Measurements from ENCODE around the gene TMEM184B. TPM values are rescaled to one million over a fixed set of nuclear protein-coding genes. Genes with fewer than 3 reads are reported as not detected.

Gene TMEM184B
- total RNA-seq, 2 experiments from 2014 or later = 28.8 to 30.5 TPM

- CTCF ChIA-PET = interaction anchor here (0.5 to 1.4 kb wide), 2 partner anchors 24 to 224 kb away, joined by 3 read pairs; no protein-coding TSS in a partner anchor
- POLR2A ChIA-PET = interaction anchor here (0.7 kb wide), 1 partner anchor 373 kb away, joined by 4 read pairs; no protein-coding TSS in a partner anchor
These were observed 17.5 kb upstream of the TMEM184B start for GRCh38 chr22:38290347-38290746.

- ChIA-PET CTCF (interaction anchor here (0.5 to 1.4 kb wide), 2 partner anchors 24 to 225 kb away, joined by 3 read pairs; no protein-coding TSS in a partner anchor), POLR2A (no interaction called here)
These were observed 16.8 kb upstream of the TMEM184B start for GRCh38 chr22:38289583-38290082.

- POLR2A ChIA-PET = interaction anchor here (0.7 kb wide), 1 partner anchor 338 kb away, joined by 3 read pairs; no protein-coding TSS in a partner anchor
- CTCF ChIA-PET = interaction anchor here (1.4 kb wide), 1 partner anchor 235 kb away, joined by 3 read pairs; no protein-coding TSS in a partner anchor
These were observed 14.3 kb upstream of the TMEM184B start for GRCh38 chr22:38286915-38287669.

- ChIA-PET CTCF (interaction anchor here (0.5 kb wide), 1 partner anchor 39 kb away, joined by 3 read pairs; no protein-coding TSS in a partner anchor), POLR2A (interaction anchor here (0.5 to 0.7 kb wide), 3 partner anchors 19 to 921 kb away, joined by 4 to 5 read pairs (median 4); no protein-coding TSS in a partner anchor)
These were observed 12.2 kb upstream of the TMEM184B start for GRCh38 chr22:38285018-38285417.

DNA sequence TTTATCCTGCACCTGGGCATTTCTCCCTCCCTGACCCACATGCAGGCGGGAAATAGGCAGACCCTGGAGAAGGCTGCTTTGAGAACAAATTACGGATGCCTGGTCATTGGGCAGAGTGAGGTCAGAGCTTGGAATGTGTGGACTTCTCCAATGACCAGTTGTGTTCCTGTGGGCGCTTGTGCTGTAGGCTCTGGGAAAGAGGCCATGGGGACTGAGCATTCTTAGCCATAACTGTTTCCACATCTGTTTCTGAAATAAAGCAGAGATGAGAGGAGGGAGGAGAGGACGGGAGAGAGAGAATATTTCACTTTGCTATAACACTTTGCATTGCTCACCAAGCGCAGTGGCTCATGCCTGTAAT, 11.2 kb upstream of the TMEM184B start:
- POLR2A ChIA-PET = interaction anchor here (0.7 kb wide), 1 partner anchor 18 kb away, joined by 4 read pairs; no protein-coding TSS in a partner anchor
- CTCF ChIA-PET = interaction anchor here (1.1 to 1.2 kb wide), 2 partner anchors 9 to 66 kb away, joined by 3 read pairs; no protein-coding TSS in a partner anchor

DNA sequence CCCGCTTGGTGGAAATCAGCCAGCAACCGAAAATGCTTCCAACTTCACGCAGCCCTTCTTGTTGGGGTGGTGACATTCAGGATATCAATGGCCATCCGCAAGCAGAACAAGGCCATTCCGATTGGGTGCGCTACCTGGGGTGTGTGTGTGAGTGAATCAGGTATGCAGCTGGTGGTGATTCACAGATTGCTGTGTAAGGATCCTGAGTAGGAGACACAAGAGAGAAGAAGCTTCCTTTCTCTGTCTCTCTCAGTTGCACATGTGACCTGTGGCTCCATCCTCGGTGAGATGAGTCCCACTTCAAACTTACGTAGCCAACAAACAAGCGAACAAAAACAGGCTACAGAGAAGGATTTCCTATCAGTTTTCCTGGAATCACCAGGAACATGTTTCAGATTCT, 9.6 kb upstream of the TMEM184B start:
- ChIA-PET CTCF (no interaction called here), POLR2A (no interaction called here)

DNA sequence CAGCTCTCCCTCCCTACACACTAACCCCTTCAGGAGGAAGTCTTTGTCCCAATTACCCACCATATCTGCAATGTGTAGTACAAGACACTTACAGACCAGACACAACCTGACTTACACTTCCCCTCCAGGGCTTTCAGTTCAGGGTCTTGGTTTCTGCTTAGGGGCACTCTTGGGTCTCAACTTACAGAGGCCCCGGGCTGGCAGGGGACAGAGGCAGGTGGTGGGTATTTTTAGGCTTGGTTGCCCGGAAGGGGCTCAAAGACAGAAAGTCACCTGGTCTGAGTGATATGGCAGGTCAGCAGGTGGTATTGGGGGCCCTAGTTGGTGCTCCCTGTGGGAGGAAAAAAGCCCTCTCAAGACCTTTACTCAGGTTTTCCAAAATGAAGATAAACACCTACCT, 3.4 kb upstream of the TMEM184B start:
- ChIA-PET CTCF (no interaction called here), POLR2A (no interaction called here)

DNA sequence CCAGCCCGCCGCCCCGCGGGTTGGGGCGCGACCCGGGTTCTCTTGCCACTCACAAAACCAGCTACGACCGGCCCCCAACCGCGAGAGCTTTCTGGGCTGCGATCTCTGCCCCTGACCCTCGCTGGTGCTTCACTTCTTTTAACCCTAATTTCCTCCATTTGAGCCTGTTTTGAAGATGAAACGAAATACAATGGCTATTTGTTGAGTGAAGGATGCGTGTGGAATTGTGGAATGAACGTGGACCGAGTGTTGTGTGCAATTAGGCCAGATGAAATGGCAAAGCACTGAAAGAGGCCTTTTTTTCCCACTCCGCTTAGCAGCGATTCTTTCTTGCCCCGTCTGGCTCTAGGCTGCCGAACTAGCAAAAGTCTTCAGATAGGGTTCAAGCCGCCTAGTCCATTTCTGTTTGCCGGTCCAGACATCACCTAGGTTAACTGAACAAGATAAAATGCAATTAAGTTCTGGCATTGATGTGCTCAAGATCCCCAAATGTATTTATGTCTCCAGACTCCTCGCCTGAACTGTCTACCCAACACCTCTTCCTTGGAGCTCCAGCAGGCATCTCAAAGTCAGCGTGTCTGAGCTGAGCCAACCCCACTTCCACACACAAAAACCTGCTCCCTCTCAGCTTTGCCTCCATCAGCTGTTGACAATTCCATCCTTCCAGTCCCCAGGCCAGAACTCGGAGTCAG, 471 bp upstream of the TMEM184B start:
- ChIA-PET CTCF (interaction anchor here (1.1 kb wide), 1 partner anchor 221 kb away, joined by 3 read pairs; no protein-coding TSS in a partner anchor), POLR2A (interaction anchor here (0.6 kb wide), 1 partner anchor 32 kb away, joined by 6 read pairs; no protein-coding TSS in a partner anchor)

DNA sequence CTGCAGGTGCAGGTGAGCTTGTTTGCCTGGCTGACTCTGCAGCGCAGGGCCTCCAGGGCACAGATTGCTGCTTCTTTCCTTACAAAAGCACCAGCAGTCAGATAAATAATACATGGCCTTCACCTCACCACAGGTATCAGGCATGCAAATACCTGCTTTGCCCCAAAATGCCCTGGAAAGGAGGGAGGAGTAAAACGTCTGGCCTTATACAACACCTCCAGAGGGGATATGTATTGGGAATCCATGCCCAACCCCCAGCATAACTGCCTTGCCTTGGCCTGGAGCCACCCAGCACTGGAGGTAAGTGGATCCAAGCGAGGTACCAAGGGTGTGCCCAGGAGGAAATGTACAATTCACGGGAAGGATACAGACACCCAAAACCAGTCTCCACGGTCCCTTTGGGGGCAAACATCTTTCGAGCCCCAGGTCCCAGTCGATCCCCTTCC, 860 bp downstream of the TMEM184B start:
- ChIA-PET CTCF (interaction anchor here (0.6 to 1.0 kb wide), 2 partner anchors 157 to 190 kb away, joined by 3 read pairs; no protein-coding TSS in a partner anchor), POLR2A (interaction anchor here (0.6 kb wide), 1 partner anchor 82 kb away, joined by 5 read pairs; no protein-coding TSS in a partner anchor)

DNA sequence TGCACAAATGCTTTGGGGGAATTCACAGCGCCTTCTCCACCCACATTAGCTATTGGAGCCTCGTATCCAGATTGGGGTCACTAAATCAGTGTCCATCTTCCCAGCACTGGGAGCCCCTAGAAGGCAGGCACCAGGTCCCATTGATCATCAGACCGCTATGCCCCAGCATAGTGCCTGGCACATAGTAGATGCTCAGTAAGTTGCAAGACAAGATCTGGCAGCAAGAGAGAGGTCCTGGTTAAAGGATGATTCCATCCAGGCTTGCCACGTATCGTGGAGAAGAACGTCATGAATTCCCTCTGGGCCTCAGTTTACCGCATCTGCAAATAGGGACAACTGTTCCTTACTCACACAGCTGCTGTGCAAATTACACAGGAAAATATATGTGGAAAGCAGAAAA, 1.7 kb downstream of the TMEM184B start:
- ChIA-PET POLR2A (no interaction called here), CTCF (interaction anchor here (1.0 kb wide), 1 partner anchor 157 kb away, joined by 3 read pairs; no protein-coding TSS in a partner anchor)

- ChIA-PET POLR2A (no interaction called here), CTCF (no interaction called here)
These were observed 2.5 kb downstream of the TMEM184B start for GRCh38 chr22:38270091-38270992.

- ChIA-PET CTCF (interaction anchor here (1.0 to 1.3 kb wide), 2 partner anchors 9 to 155 kb away, joined by 3 read pairs; no protein-coding TSS in a partner anchor), POLR2A (no interaction called here)
These were observed 3.3 kb downstream of the TMEM184B start for GRCh38 chr22:38269466-38269865.

GRCh38 chr22:38267086-38267485, 5.7 kb downstream of the TMEM184B start:
- ChIA-PET CTCF (interaction anchor here (0.7 to 1.0 kb wide), 3 partner anchors 59 to 278 kb away, joined by 3 read pairs; no protein-coding TSS in a partner anchor), POLR2A (no interaction called here)

GRCh38 chr22:38266120-38266519, 6.7 kb downstream of the TMEM184B start:
- ChIA-PET CTCF (no interaction called here), POLR2A (interaction anchor here (0.6 kb wide), 1 partner anchor 18 kb away, joined by 4 read pairs; no protein-coding TSS in a partner anchor)

DNA sequence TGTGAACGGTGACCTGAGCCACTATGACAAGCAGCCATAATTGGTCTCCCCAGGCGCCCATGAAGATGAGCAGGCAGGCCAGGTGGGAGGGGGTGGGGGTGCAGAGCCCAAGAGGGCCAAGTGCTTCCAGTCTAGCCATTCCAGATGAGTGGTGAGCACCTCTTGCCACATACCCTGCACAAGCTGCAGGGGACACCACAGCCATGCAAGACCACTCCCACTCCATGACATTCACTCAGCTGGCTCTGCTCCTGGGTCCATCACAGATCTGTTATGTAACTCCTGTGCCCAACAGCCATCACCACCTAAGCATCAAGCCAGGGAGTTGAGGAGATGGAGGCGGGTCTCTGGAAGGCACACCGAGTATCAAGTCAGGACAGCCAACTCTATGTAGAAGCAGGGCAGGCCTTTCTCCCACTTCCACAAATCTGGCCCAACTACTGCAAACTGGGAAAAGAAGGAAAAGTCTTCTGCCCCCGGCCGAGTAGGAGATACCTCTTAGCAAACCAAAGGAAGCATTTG, 8.4 kb downstream of the TMEM184B start:
- CTCF ChIA-PET = no interaction called here
- POLR2A ChIA-PET = no interaction called here

GRCh38 chr22:38262051-38262795, 10.6 kb downstream of the TMEM184B start:
- ChIA-PET POLR2A (no interaction called here), CTCF (no interaction called here)

DNA sequence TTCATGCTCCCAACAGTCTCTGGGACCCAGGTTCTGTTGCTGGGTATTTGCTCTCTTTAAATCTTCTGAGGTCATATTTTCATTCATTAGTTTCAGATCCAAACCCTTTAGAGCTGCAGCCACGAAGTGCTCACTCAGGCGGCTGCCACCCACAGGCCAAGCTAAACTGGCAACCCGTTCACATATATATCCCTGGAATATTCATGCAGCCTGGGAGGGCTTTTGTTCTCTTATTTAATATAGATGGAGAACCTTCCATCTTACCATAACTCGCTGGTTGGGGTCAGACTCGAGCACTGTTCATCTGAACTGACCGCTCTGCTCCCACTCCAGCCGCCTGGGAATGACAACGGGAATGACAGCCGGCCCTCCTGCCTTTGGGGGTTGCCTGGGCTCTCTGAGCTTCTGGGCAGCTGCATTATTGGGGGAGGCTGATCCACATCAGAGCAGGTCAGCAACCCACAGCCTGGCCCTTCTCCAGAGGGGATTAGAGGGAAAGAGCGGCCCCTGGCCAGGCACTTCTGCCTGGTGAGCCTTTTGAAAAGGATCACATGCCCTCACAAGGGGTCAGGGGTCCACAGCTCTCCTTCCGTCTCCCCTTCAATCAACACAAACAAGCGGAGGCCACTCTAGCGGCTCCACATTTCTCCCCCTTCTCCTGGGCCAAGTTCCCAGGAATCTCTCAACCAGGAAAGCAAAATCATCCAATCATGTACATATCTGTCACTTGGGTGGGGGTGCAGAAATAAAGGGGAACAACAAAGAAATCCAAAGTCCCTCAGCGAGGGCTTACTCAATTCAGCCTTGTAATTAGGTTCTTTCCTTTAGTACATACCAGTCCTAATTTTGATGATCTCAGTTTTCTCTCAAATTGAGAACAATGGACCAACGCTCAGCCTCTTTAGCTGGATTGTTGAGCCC, 11.8 kb downstream of the TMEM184B start:
- ChIA-PET POLR2A (interaction anchor here (0.6 kb wide), 1 partner anchor 314 kb away, joined by 3 read pairs; no protein-coding TSS in a partner anchor), CTCF (interaction anchor here (1.3 kb wide), 1 partner anchor 8 kb away, joined by 3 read pairs; no protein-coding TSS in a partner anchor)

Measured in activated CD8-positive, alpha-beta memory T cell treated with anti-CD3 and anti-CD28 coated beads for 36 hours (primary cell).